ENCODE data around the gene SIVA1. TPM values are rescaled to one million over a fixed set of nuclear protein-coding genes. Genes with fewer than 3 reads are reported as not detected.

The SIVA1 gene
- total and polyA plus RNA-seq, 2 of the 8 experiments (the other 6 are each of a cell fraction or from before 2014, with no cell fraction given) = 123 to 589 TPM

- POLR2A ChIA-PET (ENCODE audit: partially characterized antibody) = interaction anchor here (0.8 to 2.7 kb wide), 9 partner anchors 10 to 94 kb away, joined by 3 to 9 read pairs (median 4); partner anchors contain the start of gene SIVA1
- TF ChIP-seq BACH1 (IDR thresholded peaks at IDR 0.05; ENCODE audit: low read length) = no peak
- no peak for TF ChIP-seq SP4 (IDR thresholded peaks at IDR 0.05; ENCODE audit: low read length)
- H2BK15ac ChIP-seq (ENCODE audit: low read length) = no peak overlapping the region
- H2BK120ac ChIP-seq (replicated peaks; ENCODE audit: low read depth, low read length) = no peak overlapping the region
- no peaks in the 10 kb centered on the region for H3K27me3 ChIP-seq (replicated peaks in 1 of 4; ENCODE audit: control insufficient read depth in 3 of 4, extremely low read depth in 1 of 4, insufficient read depth in 3 of 4, low read length in 3 of 4)
- H3K9ac ChIP-seq (replicated peaks in 1 of 4; ENCODE audit: extremely low read depth in 1 of 4, low read depth in 3 of 4, low read length in 3 of 4) = no peak overlapping the region
- no peak overlapping the region for H2AFZ ChIP-seq (ENCODE audit: low read length)
- H3K4me3 ChIP-seq (ENCODE audit: extremely low read depth in 1 of 4, insufficient read depth in 2 of 4, low read depth in 3 of 4, low read length in 4 of 4) = no peak overlapping the region
- no peaks in the 10 kb centered on the region for H3K79me1 ChIP-seq (ENCODE audit: low read depth, low read length)
- H3K4me2 ChIP-seq (ENCODE audit: insufficient read depth in 1 of 2, low read depth in 2 of 2, low read length in 2 of 2) = peak overlapping the region in 1 of 2 experiments; percentile 3; a peak in 2 of 4 replicates
- no peak overlapping the region for H2BK5ac ChIP-seq (ENCODE audit: low read depth, low read length)
- no peak overlapping the region for H2BK20ac ChIP-seq (ENCODE audit: low read length)
- peaks cover 7 to 18% of the 10 kb centered on the region in 2 experiments for H4K20me1 ChIP-seq (replicated peaks in 1 of 2; ENCODE audit: control insufficient read depth in 1 of 2, insufficient read depth in 2 of 2, low read length in 2 of 2)
- 86% methylated on average over 17 of the region's 18 CpGs; no CpG with 5 or more reads in 1 of the 2 experiments for WGBS, 2 experiments (ENCODE audit: extremely low coverage in 1 of 2, insufficient coverage in 1 of 2, insufficient read length in 1 of 2, insufficient replicate concordance in 2 of 2, low coverage in 1 of 2, low lambda C conversion rate in 2 of 2, missing lambda C conversion rate in 1 of 2)
- no peak overlapping the region for H3K18ac ChIP-seq (ENCODE audit: extremely low read depth, low read length)
- DNase-seq (ENCODE audit: low read depth in 1 of 2, low spot score in 2 of 2) (no peak), FAIRE-seq (no peak)
- peaks cover 0 to 11% (median 8%) of the 10 kb centered on the region in 4 experiments; a peak in 6 of 7 replicates for H3K4me1 ChIP-seq (replicated peaks in 1 of 4; ENCODE audit: control insufficient read depth in 3 of 4, insufficient read depth in 4 of 4, low read length in 3 of 4)
- no peak overlapping the region for H3K4ac ChIP-seq (replicated peaks; ENCODE audit: insufficient read length, low read depth, low read length)
- H2BK12ac ChIP-seq (ENCODE audit: low read depth, low read length) = no peak overlapping the region
- no peak overlapping the region for H4K91ac ChIP-seq (replicated peaks; ENCODE audit: insufficient read length, low read length)
- H2AK5ac ChIP-seq (ENCODE audit: low read depth, low read length) = no peak overlapping the region
- peaks cover 0 to 24% (median 12%) of the 10 kb centered on the region in 4 experiments; a peak in 7 of 8 replicates for H3K36me3 ChIP-seq (ENCODE audit: control insufficient read depth in 2 of 4, insufficient read depth in 4 of 4, low read length in 3 of 4)
- no peaks in the 10 kb centered on the region for H3K23me2 ChIP-seq (ENCODE audit: low read depth, low read length)
- H3K79me2 ChIP-seq (ENCODE audit: control insufficient read depth in 1 of 2, insufficient read depth in 2 of 2, low read length in 2 of 2) = no peaks in the 10 kb centered on the region
- no peak overlapping the region for H4K8ac ChIP-seq (ENCODE audit: extremely low read depth, insufficient read depth, low read length)
- peaks cover 11 to 17% of the 10 kb centered on the region in 2 experiments; a peak in 2 of 4 replicates for H3K9me3 ChIP-seq (ENCODE audit: insufficient read depth in 2 of 2, low read depth in 1 of 2, low read length in 1 of 2)
- no peak overlapping the region for H3K27ac ChIP-seq (ENCODE audit: low read depth, low read length)
- H3K14ac ChIP-seq (ENCODE audit: insufficient read length) = no peak overlapping the region
- CTCF ChIA-PET (ENCODE audit: partially characterized antibody) = interaction anchor here (0.7 to 7.8 kb wide), 41 partner anchors 9 to 275 kb away, joined by 3 to 110 read pairs (median 6); partner anchors contain the start of genes AKT1 and SIVA1
- H3K56ac ChIP-seq (replicated peaks; ENCODE audit: insufficient read length, low read depth, low read length) = no peak overlapping the region
- H4K5ac ChIP-seq (ENCODE audit: insufficient read length, low read depth, low read length) = no peak overlapping the region
- H3K23ac ChIP-seq (ENCODE audit: insufficient read length) = no peak overlapping the region
Measured at GRCh38 chr14:104769324-104770071, 16.6 kb downstream of the SIVA1 start.
